NB4 (cell line): ENCODE measurements around the gene MGLL.

Experiments used
- DNase-seq: peaks from one replicate; pipeline ENCODE4 v3.0.0; 2010; ENCODE audit warnings: low read depth
- H3K4me3 ChIP-seq: one replicate; pipeline ENCODE4 v1.5.1; 2011; ENCODE audit warnings: mild to moderate bottlenecking, low read depth, low read length, moderate library complexity
- CTCF ChIP-seq: IDR thresholded peaks from one replicate; pipeline ENCODE4 v1.5.1; 2012; ENCODE audit warnings: low read depth, low read length
- MAX ChIP-seq: IDR thresholded peaks from 2 replicates; pipeline ENCODE4 v1.6.1; 2011; ENCODE audit warnings: low read depth, low read length
- MYC ChIP-seq: IDR thresholded peaks from 2 replicates; pipeline ENCODE4 v1.6.1; 2011; ENCODE audit warnings: low read depth, low read length
- POLR2A ChIP-seq: IDR thresholded peaks from 2 replicates; pipeline ENCODE4 v1.6.1; 2011; ENCODE audit warnings: mild to moderate bottlenecking; ENCODE audit not compliant: insufficient read length; ENCODE audit errors: extremely low read depth

The MGLL gene

GRCh38 chr3:127762077-127762786 lies 60.1 kb downstream of the MGLL start:
- TF ChIP-seq POLR2A, result no peak
- peak; percentile 51 for TF ChIP-seq MAX
- DNase-seq, result peak; percentile 72
- no peak overlapping the region for H3K4me3 ChIP-seq

GRCh38 chr3:127761441-127761801 lies 60.9 kb downstream of the MGLL start:
- no peak overlapping the region for H3K4me3 ChIP-seq
- peak; percentile 58 for DNase-seq
- peak; percentile 72 for TF ChIP-seq MAX
- no peak for TF ChIP-seq CTCF

GRCh38 chr3:127760791-127761440 lies 61.4 kb downstream of the MGLL start:
- TF ChIP-seq MYC (no peak), MAX (no peak), POLR2A (no peak), CTCF (no peak)
- no peak for DNase-seq
- H3K4me3 ChIP-seq, result no peak overlapping the region

GRCh38 chr3:127760361-127760760 lies 62.0 kb downstream of the MGLL start:
- no peak for TF ChIP-seq POLR2A
- no peak for TF ChIP-seq CTCF
- no peak for TF ChIP-seq MAX
- TF ChIP-seq MYC, result no peak
- DNase-seq, result no peak
- H3K4me3 ChIP-seq, result no peak overlapping the region

- no peak for TF ChIP-seq POLR2A
- no peak for TF ChIP-seq MAX
- no peak for TF ChIP-seq CTCF
- no peak for TF ChIP-seq MYC
- DNase-seq, result no peak
Measured at GRCh38 chr3:127759826-127760225, 62.5 kb downstream of the MGLL start.

GRCh38 chr3:127758013-127758412 lies 64.3 kb downstream of the MGLL start:
- H3K4me3 ChIP-seq, result no peak overlapping the region
- TF ChIP-seq CTCF (no peak), MYC (no peak), MAX (no peak), POLR2A (no peak)
- DNase-seq, result no peak

More at GRCh38 chr3:127759826-127760225, 62.5 kb downstream of the MGLL start:
- H3K4me3 ChIP-seq, result no peak overlapping the region
